Measurements from ENCODE around the gene OR13J1. TPM values are rescaled to one million over a fixed set of nuclear protein-coding genes. Genes with fewer than 3 reads are reported as not detected.
A peak's percentile ranks its signal among the peaks of the same experiment; 100 is the strongest.

OR13J1 gene
- total RNA-seq, 1 donor from 2014 or later = not detected

DNA sequence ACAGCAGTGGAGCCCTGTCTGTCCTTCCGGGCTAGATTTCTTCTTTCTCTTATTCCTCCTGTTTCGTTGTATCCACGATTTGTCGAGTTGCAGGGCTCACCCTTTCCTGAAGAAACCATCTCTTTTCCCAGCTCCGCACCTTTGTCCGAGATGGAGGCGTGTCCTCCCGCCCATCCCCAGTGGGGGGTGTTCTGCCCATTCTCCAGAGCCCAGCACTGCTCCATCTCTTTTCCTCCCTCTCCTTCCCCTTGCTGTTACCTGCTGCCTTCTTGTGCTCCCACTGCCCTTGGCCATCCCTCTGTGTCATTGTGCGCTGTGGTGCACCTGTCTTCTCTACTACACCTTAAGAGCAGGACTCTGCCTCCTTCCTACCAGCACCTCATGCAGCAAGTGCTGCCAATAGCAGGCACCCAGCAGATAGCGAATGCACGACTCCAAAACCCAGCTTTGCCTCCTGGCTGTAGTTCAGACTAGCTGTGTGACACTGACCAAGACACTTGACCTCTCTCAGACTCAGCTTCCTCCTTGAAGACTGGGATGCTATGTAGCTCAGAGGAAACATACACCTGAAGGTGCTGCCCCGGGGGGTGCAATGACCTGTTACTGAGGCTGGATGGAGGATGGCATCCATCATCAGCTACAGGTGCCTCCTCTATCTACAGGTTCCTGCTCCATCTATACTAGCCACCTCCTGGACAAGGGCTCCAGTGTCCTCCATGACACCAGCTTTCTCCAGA, 8.9 kb downstream of the OR13J1 start:
- H3K9ac ChIP-seq (ENCODE audit: low read depth in 1 of 3, low read length in 3 of 3) = no peak overlapping the region
- peaks cover 0 to 8% (median 4%) of the 10 kb centered on the region in 3 donors for H3K4me1 ChIP-seq (ENCODE audit: control insufficient read depth in 3 of 3, insufficient read depth in 3 of 3, low read length in 3 of 3)
- no peak overlapping the region for H3K27ac ChIP-seq (ENCODE audit: low read depth, low read length)
- no peaks in the 10 kb centered on the region for H3K36me3 ChIP-seq (ENCODE audit: control insufficient read depth in 3 of 3, insufficient read depth in 3 of 3, low read length in 3 of 3)
- H3K9me3 ChIP-seq (ENCODE audit: control insufficient read depth in 3 of 3, low read length in 3 of 3) = no peaks in the 10 kb centered on the region
- no peak overlapping the region for H3K4me3 ChIP-seq (ENCODE audit: low read length in 3 of 3)
- H3K27me3 ChIP-seq (ENCODE audit: control insufficient read depth in 3 of 3, insufficient read depth in 3 of 3, low read length in 3 of 3) = peaks cover 17 to 34% (median 20%) of the 10 kb centered on the region in 3 donors

DNA sequence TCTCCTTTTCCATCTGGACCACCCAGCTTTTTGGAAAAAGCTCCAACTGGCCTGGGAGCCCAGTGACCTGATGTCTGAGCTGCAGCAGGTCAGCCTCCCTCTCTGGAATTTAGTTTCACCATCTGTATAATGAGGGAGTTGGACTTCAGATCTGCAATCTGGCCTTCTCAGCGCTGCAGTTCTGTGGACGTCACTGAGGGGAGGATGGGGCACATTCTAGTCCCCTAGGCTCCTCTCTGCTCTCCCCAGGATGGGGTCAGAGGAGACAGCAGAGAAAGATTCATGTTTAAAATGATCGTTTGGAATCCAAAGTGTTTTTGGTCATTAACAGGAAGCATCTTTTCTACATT, 10.2 kb downstream of the OR13J1 start:
- Histone ChIP-seq H3K27me3 (ENCODE audit: control insufficient read depth in 3 of 3, insufficient read depth in 3 of 3, low read length in 3 of 3) (peaks cover 17 to 31% (median 20%) of the 10 kb centered on the region in 3 donors), H3K9ac (ENCODE audit: low read depth in 1 of 3, low read length in 3 of 3) (peak overlapping the region in 1 of 3 donors; percentile 3), H3K9me3 (ENCODE audit: control insufficient read depth in 3 of 3, low read length in 3 of 3) (no peaks in the 10 kb centered on the region)

DNA sequence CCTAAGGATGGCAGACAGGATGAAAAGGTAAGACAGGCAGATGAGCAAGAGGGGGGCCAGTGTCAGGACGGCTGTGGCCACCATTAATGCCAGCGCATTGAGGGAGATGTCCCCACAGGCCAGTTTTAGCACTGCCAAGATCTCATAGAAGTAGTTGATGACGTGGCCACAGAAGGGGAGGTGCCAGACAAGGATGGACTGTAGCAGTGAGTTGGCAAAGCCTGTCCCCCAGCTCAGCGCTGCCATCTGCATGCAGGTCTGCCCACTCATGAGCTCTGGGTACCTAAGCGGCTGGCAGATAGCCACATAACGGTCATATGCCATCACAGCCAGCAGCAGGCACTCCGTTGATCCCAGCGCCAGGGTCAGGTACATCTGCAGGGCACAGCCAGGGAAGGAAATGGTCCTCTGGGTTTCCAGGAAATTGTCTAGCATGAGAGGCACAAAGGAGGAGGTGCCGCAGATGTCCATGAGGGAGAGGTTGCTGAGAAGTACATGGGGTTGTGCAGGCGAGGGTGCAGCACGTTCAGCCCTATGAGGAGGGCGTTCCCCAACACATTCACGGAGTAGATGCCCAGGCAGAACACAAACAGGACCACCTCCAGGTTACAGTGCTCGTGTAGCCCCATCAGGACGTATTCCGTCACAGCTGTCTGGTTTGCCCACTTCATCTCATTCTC, 10.8 kb downstream of the OR13J1 start:
- peak overlapping the region in 1 of 3 donors; percentile 3 for H3K9ac ChIP-seq (ENCODE audit: low read depth in 1 of 3, low read length in 3 of 3)
- no peak overlapping the region for H3K27ac ChIP-seq (ENCODE audit: low read depth, low read length)
- peaks cover 0 to 8% (median 4%) of the 10 kb centered on the region in 3 donors for H3K4me1 ChIP-seq (ENCODE audit: control insufficient read depth in 3 of 3, insufficient read depth in 3 of 3, low read length in 3 of 3)
- H3K36me3 ChIP-seq (ENCODE audit: control insufficient read depth in 3 of 3, insufficient read depth in 3 of 3, low read length in 3 of 3) = peaks cover 0 to 2% (median 0%) of the 10 kb centered on the region in 3 donors
- H3K9me3 ChIP-seq (ENCODE audit: control insufficient read depth in 3 of 3, low read length in 3 of 3) = no peaks in the 10 kb centered on the region
- H3K4me3 ChIP-seq (ENCODE audit: low read length in 3 of 3) = no peak overlapping the region
- H3K27me3 ChIP-seq (ENCODE audit: control insufficient read depth in 3 of 3, insufficient read depth in 3 of 3, low read length in 3 of 3) = peaks cover 15 to 26% (median 17%) of the 10 kb centered on the region in 3 donors

More for the DNA sequence above, 10.2 kb downstream of the OR13J1 start:
- no peak overlapping the region for H3K27ac ChIP-seq (ENCODE audit: low read depth, low read length)
- H3K4me1 ChIP-seq (ENCODE audit: control insufficient read depth in 3 of 3, insufficient read depth in 3 of 3, low read length in 3 of 3) = peaks cover 0 to 8% (median 4%) of the 10 kb centered on the region in 3 donors
- peaks cover 0 to 1% (median 0%) of the 10 kb centered on the region in 3 donors for H3K36me3 ChIP-seq (ENCODE audit: control insufficient read depth in 3 of 3, insufficient read depth in 3 of 3, low read length in 3 of 3)
- no peak overlapping the region for H3K4me3 ChIP-seq (ENCODE audit: low read length in 3 of 3)

DNA sequence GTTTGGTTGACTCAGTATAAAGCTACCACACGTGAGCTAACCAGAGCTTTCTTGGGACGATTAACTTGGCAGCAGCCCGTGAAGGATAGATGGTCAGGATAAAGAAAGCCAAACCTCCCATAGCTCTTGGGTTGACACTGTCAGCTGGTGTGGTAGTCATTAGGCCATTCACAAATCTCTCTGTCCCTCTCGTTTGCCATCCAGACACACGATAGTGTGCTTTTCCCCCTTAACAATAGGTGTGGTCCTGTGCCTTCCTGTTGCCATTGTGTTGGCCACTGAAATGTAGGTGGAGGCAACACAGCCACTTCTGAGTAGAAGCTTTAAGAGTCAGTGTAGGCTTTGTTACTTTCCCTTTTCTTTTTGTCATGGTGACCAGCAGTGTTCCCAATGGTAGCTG, 11.7 kb downstream of the OR13J1 start:
- Histone ChIP-seq H3K4me1 (ENCODE audit: control insufficient read depth in 3 of 3, insufficient read depth in 3 of 3, low read length in 3 of 3) (peaks cover 0 to 8% (median 4%) of the 10 kb centered on the region in 3 donors), H3K27me3 (ENCODE audit: control insufficient read depth in 3 of 3, insufficient read depth in 3 of 3, low read length in 3 of 3) (peaks cover 10 to 17% (median 11%) of the 10 kb centered on the region in 3 donors), H3K9me3 (ENCODE audit: control insufficient read depth in 3 of 3, low read length in 3 of 3) (no peaks in the 10 kb centered on the region), H3K27ac (ENCODE audit: low read depth, low read length) (no peak overlapping the region), H3K36me3 (ENCODE audit: control insufficient read depth in 3 of 3, insufficient read depth in 3 of 3, low read length in 3 of 3) (peaks cover 0 to 8% (median 5%) of the 10 kb centered on the region in 3 donors), H3K9ac (ENCODE audit: low read depth in 1 of 3, low read length in 3 of 3) (no peak overlapping the region), H3K4me3 (ENCODE audit: low read length in 3 of 3) (no peak overlapping the region)

DNA sequence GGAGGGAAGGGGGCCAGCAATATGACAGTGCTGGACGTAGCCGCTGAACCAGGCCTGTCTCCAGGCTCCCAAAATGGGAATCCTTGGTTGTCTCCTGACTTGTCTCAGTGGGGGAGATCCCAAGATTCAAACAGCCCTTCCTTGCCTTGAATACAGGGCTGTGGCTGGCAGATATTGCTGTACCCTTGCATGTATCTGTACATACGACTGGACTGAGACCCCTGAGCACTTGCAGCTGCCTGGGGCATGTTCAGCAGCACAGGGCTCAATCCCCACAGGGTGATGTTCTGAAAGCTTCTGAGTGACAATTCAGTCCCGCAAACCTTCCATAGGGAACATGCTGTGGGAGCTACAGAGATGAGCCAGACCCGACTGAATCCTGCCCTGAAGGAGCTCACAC, 13.3 kb downstream of the OR13J1 start:
- H3K4me1 ChIP-seq (ENCODE audit: control insufficient read depth in 3 of 3, insufficient read depth in 3 of 3, low read length in 3 of 3) = peaks cover 0 to 8% (median 4%) of the 10 kb centered on the region in 3 donors
- H3K9ac ChIP-seq (ENCODE audit: low read depth in 1 of 3, low read length in 3 of 3) = no peak overlapping the region
- peaks cover 8 to 20% (median 12%) of the 10 kb centered on the region in 3 donors for H3K36me3 ChIP-seq (ENCODE audit: control insufficient read depth in 3 of 3, insufficient read depth in 3 of 3, low read length in 3 of 3)
- peaks cover 0 to 8% (median 6%) of the 10 kb centered on the region in 3 donors for H3K27me3 ChIP-seq (ENCODE audit: control insufficient read depth in 3 of 3, insufficient read depth in 3 of 3, low read length in 3 of 3)
- H3K4me3 ChIP-seq (ENCODE audit: low read length in 3 of 3) = no peak overlapping the region
- no peak overlapping the region for H3K27ac ChIP-seq (ENCODE audit: low read depth, low read length)
- H3K9me3 ChIP-seq (ENCODE audit: control insufficient read depth in 3 of 3, low read length in 3 of 3) = no peaks in the 10 kb centered on the region

DNA sequence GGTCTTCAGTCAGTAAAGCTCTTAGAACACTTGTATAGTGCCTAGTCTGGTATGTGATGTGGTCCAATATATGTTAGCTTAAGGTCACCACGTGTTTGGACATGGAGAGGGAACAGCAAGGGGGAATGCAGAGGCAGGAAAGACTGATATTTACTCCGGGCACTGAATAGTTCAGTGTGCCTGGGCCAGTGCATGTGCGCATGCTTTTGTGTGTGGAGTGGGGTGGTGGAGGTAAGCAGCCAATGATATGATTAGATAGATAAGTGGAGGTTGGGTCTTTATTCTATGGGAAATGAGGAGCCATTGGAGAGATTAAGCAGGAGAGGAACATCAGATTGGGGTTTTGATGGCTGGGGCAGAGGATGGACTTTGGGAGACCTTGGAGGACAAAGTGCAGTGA, 14.0 kb downstream of the OR13J1 start:
- H3K4me1 ChIP-seq (ENCODE audit: control insufficient read depth in 3 of 3, insufficient read depth in 3 of 3, low read length in 3 of 3) = peaks cover 0 to 8% (median 4%) of the 10 kb centered on the region in 3 donors
- no peak overlapping the region for H3K27ac ChIP-seq (ENCODE audit: low read depth, low read length)
- no peaks in the 10 kb centered on the region for H3K9me3 ChIP-seq (ENCODE audit: control insufficient read depth in 3 of 3, low read length in 3 of 3)
- H3K9ac ChIP-seq (ENCODE audit: low read depth in 1 of 3, low read length in 3 of 3) = no peak overlapping the region
- H3K4me3 ChIP-seq (ENCODE audit: low read length in 3 of 3) = no peak overlapping the region
- H3K36me3 ChIP-seq (ENCODE audit: control insufficient read depth in 3 of 3, insufficient read depth in 3 of 3, low read length in 3 of 3) = peaks cover 8 to 20% (median 12%) of the 10 kb centered on the region in 3 donors
- peaks cover 0 to 1% (median under 1%) of the 10 kb centered on the region in 3 donors for H3K27me3 ChIP-seq (ENCODE audit: control insufficient read depth in 3 of 3, insufficient read depth in 3 of 3, low read length in 3 of 3)

DNA sequence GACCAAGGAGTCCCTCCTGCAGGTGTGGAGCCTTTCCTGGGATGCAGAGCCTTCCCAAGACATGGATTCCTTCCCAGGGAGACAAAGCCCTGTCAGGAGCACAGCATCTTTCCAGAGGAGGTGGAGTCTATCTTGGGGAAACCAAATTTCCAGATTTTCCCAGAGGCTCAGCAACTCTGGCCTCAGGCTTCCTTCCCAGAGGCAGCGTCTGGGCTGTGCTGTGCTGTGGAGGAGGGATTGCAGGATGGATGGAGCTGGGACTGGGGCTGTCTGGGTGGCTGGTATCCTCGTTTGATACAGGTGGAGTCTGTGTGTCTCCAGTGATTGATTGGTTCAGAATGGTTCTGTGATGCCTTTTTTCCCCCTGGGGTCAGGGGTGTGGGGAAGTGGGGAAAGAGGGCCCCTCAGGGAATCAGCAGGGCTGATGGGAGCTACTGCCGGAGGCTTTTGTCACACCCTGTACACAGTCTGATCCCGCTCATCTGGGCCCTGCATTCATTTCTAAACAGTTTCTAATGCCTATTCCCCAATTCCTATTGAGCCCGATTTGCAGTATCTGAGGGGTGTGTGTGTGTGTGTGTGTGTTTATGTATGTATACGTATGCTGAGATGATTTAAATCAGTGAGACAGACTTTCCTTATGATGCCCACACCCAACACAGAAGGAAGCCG, 16.0 kb downstream of the OR13J1 start:
- H3K9ac ChIP-seq (ENCODE audit: low read depth in 1 of 3, low read length in 3 of 3) = no peak overlapping the region
- no peaks in the 10 kb centered on the region for H3K9me3 ChIP-seq (ENCODE audit: control insufficient read depth in 3 of 3, low read length in 3 of 3)
- peaks cover 0 to 4% (median 3%) of the 10 kb centered on the region in 3 donors for H3K4me1 ChIP-seq (ENCODE audit: control insufficient read depth in 3 of 3, insufficient read depth in 3 of 3, low read length in 3 of 3)
- no peak overlapping the region for H3K4me3 ChIP-seq (ENCODE audit: low read length in 3 of 3)
- H3K27me3 ChIP-seq (ENCODE audit: control insufficient read depth in 3 of 3, insufficient read depth in 3 of 3, low read length in 3 of 3) = no peaks in the 10 kb centered on the region
- H3K36me3 ChIP-seq (ENCODE audit: control insufficient read depth in 3 of 3, insufficient read depth in 3 of 3, low read length in 3 of 3) = peaks cover 8 to 20% (median 12%) of the 10 kb centered on the region in 3 donors
- H3K27ac ChIP-seq (ENCODE audit: low read depth, low read length) = no peak overlapping the region

DNA sequence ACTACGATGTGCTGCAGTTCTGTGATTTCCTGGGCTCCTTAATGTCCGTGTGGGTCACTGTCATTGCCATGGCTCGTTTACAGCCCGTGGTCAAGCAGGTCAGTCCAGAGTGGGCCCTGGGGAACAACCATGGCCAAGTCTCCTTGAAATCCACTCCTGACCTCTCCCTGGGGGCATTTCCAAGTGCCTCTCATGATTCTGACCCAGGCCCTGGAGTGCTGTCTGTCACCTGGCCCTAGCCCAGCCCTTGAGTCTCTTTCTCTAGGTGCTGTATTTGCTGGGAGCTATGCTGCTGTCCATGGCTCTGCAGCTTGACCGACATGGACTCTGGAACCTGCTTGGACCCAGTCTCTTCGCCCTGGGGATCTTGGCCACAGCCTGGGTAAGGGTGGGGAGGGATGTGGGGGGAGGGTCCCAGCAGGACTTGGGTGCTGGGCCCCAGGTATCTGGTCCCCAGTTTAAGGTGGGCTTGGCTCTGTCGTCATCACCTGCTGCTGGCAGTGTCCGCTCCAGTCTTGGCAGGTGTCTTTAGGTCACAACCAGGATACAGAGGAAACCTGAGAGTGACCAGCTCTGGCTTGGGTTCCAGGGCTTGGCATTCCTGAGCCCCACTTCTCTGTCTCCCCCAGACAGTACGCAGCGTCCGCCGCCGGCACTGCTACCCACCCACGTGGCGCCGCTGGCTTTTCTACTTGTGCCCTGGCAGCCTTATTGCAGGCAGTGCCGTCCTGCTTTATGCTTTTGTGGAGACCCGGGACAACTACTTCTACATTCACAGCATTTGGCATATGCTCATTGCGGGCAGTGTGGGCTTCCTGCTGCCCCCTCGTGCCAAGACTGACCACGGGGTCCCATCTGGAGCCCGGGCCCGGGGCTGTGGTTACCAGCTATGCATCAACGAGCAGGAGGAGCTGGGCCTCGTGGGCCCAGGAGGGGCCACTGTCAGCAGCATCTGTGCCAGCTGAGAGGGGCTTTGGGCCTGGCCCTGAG, 17.0 kb downstream of the OR13J1 start:
- Histone ChIP-seq H3K4me1 (ENCODE audit: control insufficient read depth in 3 of 3, insufficient read depth in 3 of 3, low read length in 3 of 3) (peaks cover under 1 to 8% (median 3%) of the 10 kb centered on the region in 3 donors), H3K4me3 (ENCODE audit: low read length in 3 of 3) (no peak overlapping the region), H3K27ac (ENCODE audit: low read depth, low read length) (no peak overlapping the region), H3K9ac (ENCODE audit: low read depth in 1 of 3, low read length in 3 of 3) (no peak overlapping the region), H3K27me3 (ENCODE audit: control insufficient read depth in 3 of 3, insufficient read depth in 3 of 3, low read length in 3 of 3) (no peaks in the 10 kb centered on the region), H3K9me3 (ENCODE audit: control insufficient read depth in 3 of 3, low read length in 3 of 3) (no peaks in the 10 kb centered on the region), H3K36me3 (ENCODE audit: control insufficient read depth in 3 of 3, insufficient read depth in 3 of 3, low read length in 3 of 3) (peaks cover 8 to 20% (median 12%) of the 10 kb centered on the region in 3 donors)

DNA sequence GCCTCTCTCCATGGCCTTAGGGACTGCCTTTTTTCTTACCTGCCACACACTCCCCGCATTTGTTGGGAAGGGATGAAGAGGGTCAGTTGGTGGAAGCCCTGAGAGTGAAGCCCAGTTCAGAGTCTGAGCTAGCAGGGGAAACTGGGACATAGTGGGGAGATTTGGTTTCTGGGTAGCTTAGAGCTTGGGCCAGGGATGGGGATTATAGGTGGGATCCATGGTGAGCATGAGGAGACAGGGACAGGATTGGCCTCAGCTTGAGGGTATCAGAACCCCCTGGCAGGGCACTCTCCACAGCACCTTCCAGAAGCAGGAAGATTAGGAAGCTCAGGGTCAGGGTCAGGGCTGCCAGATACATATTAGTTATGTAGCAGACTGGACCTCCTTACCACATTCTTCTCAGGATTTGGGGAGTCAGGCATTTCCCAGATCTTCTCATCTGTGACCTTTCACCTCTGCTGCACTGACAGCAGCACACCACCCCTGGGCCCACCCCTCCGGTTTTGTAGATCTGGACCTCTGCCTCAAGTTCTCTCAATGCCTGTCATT, 17.9 kb downstream of the OR13J1 start:
- H3K27ac ChIP-seq (ENCODE audit: low read depth, low read length) = no peak overlapping the region
- H3K9me3 ChIP-seq (ENCODE audit: control insufficient read depth in 3 of 3, low read length in 3 of 3) = no peaks in the 10 kb centered on the region
- H3K27me3 ChIP-seq (ENCODE audit: control insufficient read depth in 3 of 3, insufficient read depth in 3 of 3, low read length in 3 of 3) = no peaks in the 10 kb centered on the region
- peaks cover 8 to 24% (median 12%) of the 10 kb centered on the region in 3 donors for H3K36me3 ChIP-seq (ENCODE audit: control insufficient read depth in 3 of 3, insufficient read depth in 3 of 3, low read length in 3 of 3)
- peaks cover 9 to 16% (median 11%) of the 10 kb centered on the region in 3 donors for H3K4me1 ChIP-seq (ENCODE audit: control insufficient read depth in 3 of 3, insufficient read depth in 3 of 3, low read length in 3 of 3)
- no peak overlapping the region for H3K9ac ChIP-seq (ENCODE audit: low read depth in 1 of 3, low read length in 3 of 3)
- no peak overlapping the region for H3K4me3 ChIP-seq (ENCODE audit: low read length in 3 of 3)
